SH-SY5Y (cell line): ENCODE data around the gene CD82.

ENCODE experiments used
- GATA2 ChIP-seq: IDR thresholded peaks from 2 replicates; pipeline ENCODE4 v1.6.1; 2011; ENCODE audit warnings: mild to moderate bottlenecking, low read depth, low read length
- GATA3 ChIP-seq: IDR thresholded peaks from 2 replicates; pipeline ENCODE4 v1.6.1; 2011; ENCODE audit warnings: low read depth, mild to moderate bottlenecking, low read length, moderate library complexity

Gene CD82

DNA sequence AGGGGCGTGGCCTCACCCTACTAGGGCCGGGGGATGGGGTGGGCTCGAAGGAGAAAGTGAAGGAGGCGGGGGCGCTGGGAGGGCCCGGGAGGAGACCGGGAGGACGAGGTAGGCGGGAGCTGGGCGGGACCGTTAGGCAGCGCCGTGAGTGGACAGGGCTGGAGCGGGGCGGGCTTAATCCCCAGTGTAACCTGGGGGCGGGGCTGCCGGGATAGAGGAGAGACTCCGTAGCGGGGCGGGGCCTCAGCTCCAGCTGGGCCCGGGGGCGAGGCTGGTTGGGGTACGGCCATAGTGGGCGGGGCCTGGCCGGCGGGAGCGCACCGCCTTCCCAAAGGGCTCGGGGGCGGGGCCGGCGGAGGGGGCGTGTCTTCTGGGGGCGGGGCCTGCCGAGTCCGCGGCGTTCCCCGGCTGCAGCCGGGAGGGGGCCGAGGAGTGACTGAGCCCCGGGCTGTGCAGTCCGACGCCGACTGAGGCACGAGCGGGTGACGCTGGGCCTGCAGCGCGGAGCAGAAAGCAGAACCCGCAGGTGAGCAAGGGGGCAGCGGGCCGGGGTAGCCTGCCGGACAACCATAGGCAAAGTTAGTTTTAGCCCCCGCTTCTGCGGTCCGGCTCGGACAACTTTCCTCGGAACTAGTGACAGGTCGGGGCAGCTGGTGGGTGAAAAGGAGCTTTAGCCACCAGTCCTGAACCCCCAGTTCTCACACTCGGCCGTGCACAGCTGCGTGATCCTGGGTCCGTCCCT is at the start of gene CD82:
CD82 (plus strand) TSS at position 453 of the 742 bp plus-strand sequence. CDS start 29,000 bp downstream, outside the sequence.
- no peak for TF ChIP-seq GATA2
- no peak for TF ChIP-seq GATA3

GRCh38 chr11:44516688-44517507 is 48.6 kb upstream of the CD82 start:
- TF ChIP-seq GATA3 (no peak), GATA2 (no peak)

DNA sequence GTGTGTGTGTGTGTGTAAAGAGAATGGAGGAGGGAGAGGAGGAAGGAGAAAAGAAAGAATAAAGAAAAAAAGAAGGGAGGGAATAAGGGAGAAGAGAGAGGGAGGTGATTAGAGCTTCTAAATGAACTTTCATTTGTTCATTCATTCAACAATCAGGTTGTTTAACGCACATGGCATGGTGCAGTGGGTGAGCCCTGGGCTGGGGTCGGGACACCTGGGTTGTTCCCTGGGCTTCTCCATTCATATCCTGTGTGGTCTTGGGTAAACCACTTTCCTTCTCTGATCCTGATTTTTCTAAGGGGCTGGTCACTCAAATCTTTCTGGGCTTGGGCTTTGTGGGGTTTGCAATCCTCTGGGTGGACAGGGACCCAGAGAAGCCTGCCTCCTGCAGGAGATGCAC is 47.9 kb upstream of the CD82 start:
- TF ChIP-seq GATA3 = no peak
- no peak for TF ChIP-seq GATA2

DNA sequence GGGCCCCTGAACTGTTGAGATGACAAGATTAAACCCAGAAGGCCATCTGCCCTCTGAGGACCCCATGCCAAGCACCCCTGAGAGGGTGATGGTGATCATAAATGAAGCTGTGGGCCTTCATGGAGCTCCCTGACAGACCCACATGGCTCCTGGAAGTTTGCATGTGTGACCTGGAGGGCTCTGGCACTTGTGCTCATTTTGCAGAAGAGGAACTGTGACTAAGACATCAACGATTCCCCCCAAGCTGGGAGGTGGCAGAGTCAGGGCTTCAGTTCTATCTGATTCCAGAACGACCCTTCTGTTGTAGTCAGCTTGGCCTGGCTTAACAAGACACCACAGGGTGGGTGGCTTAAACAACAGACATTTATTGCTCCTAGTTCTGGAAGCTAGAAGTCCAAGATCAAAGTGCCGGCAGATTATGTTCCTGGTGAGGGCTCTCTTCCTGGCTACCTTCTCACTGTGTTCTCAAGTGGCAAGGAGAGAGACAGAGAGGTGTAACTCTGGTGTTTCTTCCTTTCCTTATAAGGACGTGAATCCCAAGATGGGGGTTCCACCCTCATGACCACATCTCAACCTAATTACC is 46.4 kb upstream of the CD82 start:
- TF ChIP-seq GATA2 = no peak
- no peak for TF ChIP-seq GATA3

DNA sequence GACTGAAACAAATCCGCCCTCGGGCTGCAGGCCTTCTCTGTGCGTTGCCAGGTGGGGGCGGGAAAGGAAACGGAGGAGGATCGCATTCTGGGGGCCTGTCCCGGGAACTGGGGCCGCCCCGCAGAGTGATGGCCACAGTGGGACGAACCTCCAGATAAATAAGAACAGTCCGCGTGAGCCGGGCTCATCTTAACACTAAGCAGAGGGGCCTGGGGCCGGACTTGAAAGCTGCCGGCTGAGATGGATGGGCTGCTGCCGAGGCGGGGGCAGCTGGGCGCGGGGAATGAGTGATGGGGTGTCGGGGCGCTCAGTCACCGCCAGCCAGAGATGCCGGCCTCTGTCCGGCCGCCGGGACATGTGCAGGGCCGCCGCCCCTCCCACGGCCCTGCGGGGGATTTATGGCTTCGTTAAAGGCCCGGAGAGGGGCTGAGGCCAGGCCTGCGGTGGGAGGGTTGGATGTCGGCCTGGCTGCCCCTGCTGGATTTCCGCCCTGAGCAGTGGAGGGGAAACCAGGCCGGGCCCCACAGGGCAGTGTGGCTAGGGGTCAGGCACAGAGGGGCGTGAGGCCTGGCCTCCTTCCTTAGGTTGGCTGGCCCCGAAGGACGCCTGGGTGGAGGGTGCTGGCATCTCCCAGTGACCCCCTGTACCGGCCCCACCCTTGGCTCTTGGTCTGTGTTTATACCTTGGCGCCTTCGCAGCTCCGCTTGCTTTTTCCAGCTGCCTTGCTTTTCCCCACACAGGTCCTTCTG is 45.3 kb upstream of the CD82 start:
- TF ChIP-seq GATA2 = no peak
- no peak for TF ChIP-seq GATA3

- TF ChIP-seq GATA2 = no peak
- TF ChIP-seq GATA3 = no peak
These were observed 44.3 kb upstream of the CD82 start for GRCh38 chr11:44521148-44521547.

DNA sequence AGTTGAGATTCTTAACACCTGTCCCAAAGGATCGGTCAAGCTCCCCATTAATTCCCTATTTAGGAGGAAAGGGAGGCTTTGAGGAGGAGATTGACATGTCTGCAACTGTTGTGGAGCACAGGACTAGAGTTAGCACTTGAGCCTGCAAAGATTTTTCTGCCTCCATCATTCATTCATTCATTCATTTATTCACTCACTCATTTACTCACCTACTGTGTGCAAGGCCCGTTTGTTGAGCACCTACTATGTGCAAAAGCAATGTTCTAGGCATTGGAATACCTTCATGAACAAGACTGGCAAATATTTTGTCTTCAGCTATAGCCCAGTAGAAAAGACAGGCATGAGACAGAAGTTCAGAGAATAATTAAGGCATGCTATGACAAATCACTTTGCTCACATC is 43.2 kb upstream of the CD82 start:
- TF ChIP-seq GATA3 (no peak), GATA2 (no peak)

DNA sequence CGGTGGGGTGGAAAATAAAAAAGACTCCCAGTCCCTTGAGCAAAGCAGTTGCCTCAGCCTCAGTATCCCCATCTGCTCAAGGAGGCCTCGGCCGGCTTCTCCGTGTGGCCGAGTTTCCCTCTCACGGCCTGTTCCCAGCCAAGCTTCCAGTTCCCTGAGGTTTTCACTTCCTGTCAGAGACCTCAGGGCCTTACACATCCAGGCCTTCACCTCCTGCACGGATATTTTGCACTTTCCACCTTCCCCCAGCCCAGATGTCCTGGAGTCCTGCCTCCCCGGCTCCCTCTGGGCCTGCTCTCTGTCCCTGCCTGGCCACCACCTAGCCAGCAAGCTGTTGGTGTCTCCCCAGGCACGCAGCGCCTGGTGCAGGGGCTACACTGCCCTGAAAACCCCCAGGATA is 41.1 kb upstream of the CD82 start:
- TF ChIP-seq GATA2 = no peak
- no peak for TF ChIP-seq GATA3

DNA sequence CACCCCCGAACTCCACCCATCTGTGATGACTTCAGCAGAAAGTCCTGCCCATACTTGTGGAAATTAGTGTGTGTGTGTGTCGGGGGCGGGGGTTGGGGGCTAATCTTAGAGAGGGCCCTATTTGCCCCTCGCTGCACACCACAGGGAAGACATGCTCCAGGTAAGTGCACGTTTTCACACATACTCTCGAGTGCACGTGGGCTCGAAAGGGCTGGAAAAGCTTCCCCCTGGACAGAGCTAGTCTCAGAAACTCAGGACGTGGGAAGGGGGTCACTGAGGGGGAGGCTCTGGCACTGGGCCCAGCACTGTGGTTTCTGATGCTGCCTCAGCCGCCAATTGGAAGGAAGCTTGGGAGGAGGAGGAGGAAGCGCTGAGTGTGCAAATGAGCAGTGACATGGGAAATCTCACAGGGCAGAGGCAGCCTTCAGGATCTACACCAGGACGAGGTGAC is 40.7 kb upstream of the CD82 start:
- TF ChIP-seq GATA3 = no peak
- TF ChIP-seq GATA2 = no peak

GRCh38 chr11:44525473-44526252 is 39.8 kb upstream of the CD82 start:
- TF ChIP-seq GATA2 (no peak), GATA3 (no peak)

DNA sequence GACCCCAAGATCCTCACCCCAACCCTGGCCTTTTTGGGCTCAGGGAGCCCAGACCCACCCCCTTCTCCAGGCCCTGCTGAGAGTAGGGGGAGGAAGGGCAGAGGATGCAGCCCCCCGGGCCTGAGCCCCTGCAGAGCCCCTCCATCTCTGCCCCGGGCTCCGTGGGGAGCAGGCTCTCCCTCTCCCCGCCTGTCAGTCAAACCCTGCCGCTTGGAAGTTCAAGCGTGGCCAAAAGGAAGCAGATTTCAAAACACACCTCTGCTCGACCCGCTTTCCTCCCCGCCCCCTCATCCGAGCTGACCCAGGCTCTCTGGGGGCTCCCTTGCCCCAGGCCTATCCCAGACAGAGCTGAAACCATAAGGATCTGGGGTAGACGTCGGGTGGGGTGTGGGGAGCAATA is 39.0 kb upstream of the CD82 start:
- TF ChIP-seq GATA3 (no peak), GATA2 (no peak)

DNA sequence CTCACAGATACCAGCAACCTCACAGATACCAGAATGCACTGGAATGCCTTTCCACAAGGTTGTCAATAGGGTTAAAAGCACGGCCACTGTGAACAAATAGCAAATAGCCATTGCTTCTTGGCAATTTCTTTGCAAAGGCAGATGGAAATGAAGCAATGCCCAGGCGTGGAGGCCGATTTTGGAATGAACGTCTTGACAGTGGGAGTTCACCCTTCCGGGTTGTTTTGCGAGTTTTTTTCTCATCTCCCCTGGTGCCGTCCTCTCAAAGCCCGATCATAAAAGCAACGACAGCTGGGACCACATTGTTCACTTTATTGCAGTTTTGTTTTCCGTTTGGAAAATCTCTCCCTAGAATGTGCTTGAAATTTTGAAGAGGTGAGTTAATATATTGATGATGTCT is 38.0 kb upstream of the CD82 start:
- TF ChIP-seq GATA3 = no peak
- TF ChIP-seq GATA2 = no peak

GRCh38 chr11:44528103-44528502 is 37.4 kb upstream of the CD82 start:
- no peak for TF ChIP-seq GATA2
- no peak for TF ChIP-seq GATA3

GRCh38 chr11:44528581-44528980 is 36.9 kb upstream of the CD82 start:
- TF ChIP-seq GATA2 = no peak
- no peak for TF ChIP-seq GATA3

DNA sequence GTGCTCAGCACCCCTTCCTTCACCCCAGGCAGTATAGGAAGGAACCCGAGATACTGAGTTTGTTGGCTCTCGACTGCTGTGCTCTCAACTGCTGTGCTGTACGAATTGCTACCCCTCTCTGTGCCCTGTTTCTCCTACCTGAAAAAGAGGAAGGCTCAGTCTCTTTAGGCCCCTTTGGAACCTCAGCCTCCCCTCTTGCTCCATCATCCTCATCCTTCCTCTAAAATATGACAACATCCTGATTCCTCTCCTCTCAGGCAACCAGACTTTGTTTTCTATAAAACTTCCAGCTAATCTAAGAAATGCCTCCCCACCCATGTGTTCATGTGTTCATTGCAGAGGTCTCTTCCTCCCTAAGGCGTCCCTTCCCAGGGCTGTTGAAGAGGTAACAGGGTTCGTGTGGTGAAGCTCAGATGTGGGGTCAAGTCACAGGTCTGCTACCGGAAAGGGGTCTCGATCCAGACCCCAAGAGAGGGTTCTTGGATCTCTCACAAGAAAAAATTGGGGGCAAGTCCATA is 35.5 kb upstream of the CD82 start:
- no peak for TF ChIP-seq GATA3
- TF ChIP-seq GATA2 = no peak
